Endothelial cell of umbilical vein (primary cell): ENCODE data around the gene FNBP1L. TPM values are rescaled to one million over a fixed set of nuclear protein-coding genes. Genes with fewer than 3 reads are reported as not detected.

ENCODE experiments used
- BruUV-seq: library from RNA; stranded (reverse); fragments of 400-500 nt; replicated peaks from 2 replicates; lab custom pipeline; 2021; lab: Mats Ljungman, UMichigan
- CTCF ChIA-PET: fragments of 300-600, 350-600 bp; sonication (Branson Sonifier 250); formaldehyde crosslinking; loops from one replicate; lab custom pipeline; 2021; ENCODE audit warnings: antibody characterized with exemption, inconsistent platforms; lab: Charles Lee
- POLR2A ChIA-PET: fragments of 300-600, 350-600 bp; sonication (Branson Sonifier 250); formaldehyde crosslinking; loops from one replicate; lab custom pipeline; 2021; ENCODE audit warnings: antibody characterized with exemption, inconsistent platforms; lab: Charles Lee
- DNase-seq: peaks from one replicate; pipeline ENCODE4 v3.0.0-alpha.2; 2011; ENCODE audit warnings: low read depth, low spot score
- FAIRE-seq: peaks from 2 replicates; lab custom pipeline; 2011; peaks lifted over from hg19 to GRCh38; lab: Jason Lieb, UNC
- H2AFZ ChIP-seq: 2 replicates; pipeline ENCODE4 v1.6.0; 2012; ENCODE audit warnings: low read depth, low read length, control low read depth, inconsistent platforms
- H3K27ac ChIP-seq: 2 replicates; pipeline ENCODE4 v1.5.1; 2011; ENCODE audit warnings: low read depth, mild to moderate bottlenecking, control low read depth, low read length, moderate library complexity; ENCODE audit not compliant: insufficient read depth
- H3K27me3 ChIP-seq, 2 experiments: 2 replicates each; pipeline versions ENCODE4 v1.6.0 to v1.6.1; 2011; ENCODE audit warnings: low read length in 2 of 2, mixed read lengths in 1 of 2; ENCODE audit not compliant: control insufficient read depth in 2 of 2, insufficient read depth in 2 of 2
- H3K36me3 ChIP-seq, 2 experiments: 2 replicates in 1 of 2; 3 replicates in 1 of 2; pipeline ENCODE4 v1.5.1; 2011; ENCODE audit warnings: low read length in 2 of 2, mild to moderate bottlenecking in 1 of 2, moderate library complexity in 1 of 2; ENCODE audit not compliant: control insufficient read depth in 2 of 2, insufficient read depth in 2 of 2; ENCODE audit errors: extremely low read depth in 1 of 2
- H3K4me1 ChIP-seq: 3 replicates; pipeline ENCODE4 v1.5.1; 2011; ENCODE audit warnings: mild to moderate bottlenecking, low read length; ENCODE audit not compliant: control insufficient read depth, insufficient read depth; ENCODE audit errors: extremely low read depth
- H3K4me2 ChIP-seq: 2 replicates; pipeline ENCODE4 v1.6.1; 2011; ENCODE audit warnings: low read length, control low read depth, mixed read lengths; ENCODE audit not compliant: insufficient read depth
- H3K4me3 ChIP-seq, 3 experiments: fragments of 200-600 bp in 1 of 3; sonication (generic), shearing (Covaris generic) in 1 of 3; replicated peaks in 1 of 3; 2 replicates each; pipeline ENCODE4 v1.5.1; 2011 to 2016; ENCODE audit warnings: control low read depth in 3 of 3, low read length in 3 of 3, mild to moderate bottlenecking in 2 of 3, inconsistent platforms in 1 of 3, low read depth in 1 of 3, moderate library complexity in 1 of 3; ENCODE audit not compliant: insufficient read depth in 1 of 3
- H3K79me2 ChIP-seq: 2 replicates; pipeline ENCODE4 v1.6.0; 2012; ENCODE audit warnings: low read length, inconsistent platforms; ENCODE audit not compliant: control insufficient read depth, insufficient read depth
- H3K9ac ChIP-seq: replicated peaks from 2 replicates; pipeline ENCODE3; 2011; ENCODE audit warnings: low read length, control low read depth; ENCODE audit not compliant: insufficient read depth; ENCODE audit errors: extremely low read depth
- H3K9me1 ChIP-seq: replicated peaks from 3 replicates; pipeline ENCODE4 v1.6.0; 2011; ENCODE audit warnings: mild to moderate bottlenecking, low read length; ENCODE audit not compliant: control insufficient read depth, insufficient read depth; ENCODE audit errors: extremely low read depth
- H3K9me3 ChIP-seq: replicated peaks from 2 replicates; pipeline ENCODE4 v1.5.1; 2012; ENCODE audit warnings: low read length, inconsistent platforms; ENCODE audit not compliant: control insufficient read depth, insufficient read depth
- H4K20me1 ChIP-seq: replicated peaks from 2 replicates; pipeline ENCODE3; 2011; ENCODE audit warnings: mild to moderate bottlenecking, low read length; ENCODE audit not compliant: control insufficient read depth, insufficient read depth; ENCODE audit errors: extremely low read depth
- EZH2 ChIP-seq: IDR thresholded peaks from 2 replicates; pipeline ENCODE4 v1.6.1; 2012; ENCODE audit warnings: borderline replicate concordance, low read depth, mild to moderate bottlenecking, moderate library complexity, low read length, inconsistent platforms; ENCODE audit not compliant: severe bottlenecking
- JUN ChIP-seq: IDR thresholded peaks from 2 replicates; pipeline ENCODE4 v1.6.1; 2011; ENCODE audit warnings: borderline replicate concordance, low read depth; ENCODE audit not compliant: insufficient read length, insufficient read depth
- MYC ChIP-seq: IDR thresholded peaks from one replicate; pipeline ENCODE4 v1.6.1; 2011; ENCODE audit warnings: mild to moderate bottlenecking, low read depth, low read length
- POLR2A ChIP-seq: IDR thresholded peaks from 2 replicates; pipeline ENCODE4 v1.6.1; 2012; ENCODE audit warnings: low read depth, mild to moderate bottlenecking, control low read depth, low read length
- dilution Hi-C: fragments of 300-500 bp; cut with MboI; formaldehyde crosslinking; loops from one replicate; pipeline ENCODE4 v1.15.0; 2019; ENCODE audit warnings: low sequenced_read_pairs; ENCODE audit not compliant: extremely low pct_ligation_motif_present
- intact Hi-C: fragments of 100-400 bp; cut with micrococcal nuclease; formaldehyde crosslinking; loops from one replicate; pipeline ENCODE4 v1.10.0; 2022
- polyA plus RNA-seq, 4 experiments: library from polyadenylated mRNA; depleted of rRNA in 3 of 4; stranded (reverse) in 3 of 4; unstranded in 1 of 4; fragments of >200 nt; gene quantifications; 2 replicates each; pipeline versions ENCODE4 v1.2.1 to v1.2.3, GENCODE V29; 2011 to 2012; ENCODE audit warnings: missing spikeins in 1 of 4
- total RNA-seq: library from RNA; stranded (reverse); gene quantifications from 2 replicates; pipeline ENCODE4 v1.2.3, GENCODE V29; 2021
- TF ChIP-seq, protein P1 (sequence below), 2 donors: IDR thresholded peaks; 1 replicate in 1 of 2; 2 replicates in 1 of 2; pipeline ENCODE4 v1.5.1; 2011; ENCODE audit warnings: low read length in 2 of 2, mild to moderate bottlenecking in 2 of 2, moderate library complexity in 2 of 2, control low read depth in 1 of 2, inconsistent platforms in 1 of 2, low read depth in 1 of 2; ENCODE audit not compliant: insufficient read depth in 1 of 2; ENCODE audit errors: extremely low read depth in 1 of 2

The FNBP1L gene
- total and polyA plus RNA-seq, 2 donors (not counting 3 experiments of a cell fraction or from before 2014, with no cell fraction given), result 28.1 to 56.4 TPM

DNA sequence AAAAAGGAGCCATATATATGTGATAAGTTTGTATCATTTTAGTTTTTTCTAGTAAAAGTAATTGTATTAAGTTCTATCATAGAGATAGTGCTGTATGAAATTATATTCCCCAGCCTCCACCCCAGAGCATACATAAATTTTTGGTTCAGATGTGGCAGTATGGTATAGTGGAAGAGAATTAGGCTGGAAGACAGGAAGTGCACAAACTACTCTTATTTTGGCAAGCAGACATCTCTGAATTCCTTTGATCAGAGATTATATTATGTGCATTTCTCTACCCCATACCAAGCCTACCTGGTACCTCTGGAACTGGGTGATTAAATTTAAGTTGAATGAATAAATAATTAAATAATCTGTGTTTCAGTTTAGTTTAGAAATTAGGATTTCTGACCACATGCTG is 55.9 kb downstream of the FNBP1L start:
- Histone ChIP-seq H3K9me3 (no peaks in the 10 kb centered on the region), H3K4me2 (no peak overlapping the region), H3K9me1 (peaks cover 5% of the 10 kb centered on the region), H3K27ac (no peak overlapping the region), H3K4me3 (no peak overlapping the region), H3K36me3 (no peaks in the 10 kb centered on the region), H3K79me2 (peaks cover 28% of the 10 kb centered on the region), H2AFZ (no peak overlapping the region), H4K20me1 (peaks cover 11% of the 10 kb centered on the region), H3K4me1 (peaks cover 4% of the 10 kb centered on the region), H3K9ac (no peak overlapping the region), H3K27me3 (no peaks in the 10 kb centered on the region)
- intact Hi-C loops (no loop called here), dilution Hi-C loops (no loop called here)
- FAIRE-seq, result no peak
- CTCF ChIA-PET, result no interaction called here
- no peak for TF ChIP-seq POLR2A
- no peak for TF ChIP-seq JUN
- TF ChIP-seq, protein P1, sequence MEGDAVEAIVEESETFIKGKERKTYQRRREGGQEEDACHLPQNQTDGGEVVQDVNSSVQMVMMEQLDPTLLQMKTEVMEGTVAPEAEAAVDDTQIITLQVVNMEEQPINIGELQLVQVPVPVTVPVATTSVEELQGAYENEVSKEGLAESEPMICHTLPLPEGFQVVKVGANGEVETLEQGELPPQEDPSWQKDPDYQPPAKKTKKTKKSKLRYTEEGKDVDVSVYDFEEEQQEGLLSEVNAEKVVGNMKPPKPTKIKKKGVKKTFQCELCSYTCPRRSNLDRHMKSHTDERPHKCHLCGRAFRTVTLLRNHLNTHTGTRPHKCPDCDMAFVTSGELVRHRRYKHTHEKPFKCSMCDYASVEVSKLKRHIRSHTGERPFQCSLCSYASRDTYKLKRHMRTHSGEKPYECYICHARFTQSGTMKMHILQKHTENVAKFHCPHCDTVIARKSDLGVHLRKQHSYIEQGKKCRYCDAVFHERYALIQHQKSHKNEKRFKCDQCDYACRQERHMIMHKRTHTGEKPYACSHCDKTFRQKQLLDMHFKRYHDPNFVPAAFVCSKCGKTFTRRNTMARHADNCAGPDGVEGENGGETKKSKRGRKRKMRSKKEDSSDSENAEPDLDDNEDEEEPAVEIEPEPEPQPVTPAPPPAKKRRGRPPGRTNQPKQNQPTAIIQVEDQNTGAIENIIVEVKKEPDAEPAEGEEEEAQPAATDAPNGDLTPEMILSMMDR (IDR thresholded peaks at IDR 0.05; ENCODE audit: extremely low read depth in 1 of 2, insufficient read depth in 1 of 2, low read depth in 1 of 2, low read length in 2 of 2), result no peak
- no peak for TF ChIP-seq MYC
- no peak for TF ChIP-seq EZH2
- DNase-seq, result no peak
- POLR2A ChIA-PET, result no interaction called here
- BruUV-seq, result no TSS peak
